ENCODE results near the gene CIROP.

Gene CIROP

GRCh38 chr14:23104591-23105347 lies at the start of gene CIROP:
TSS of gene CIROP (minus strand) at chr14:23104989. CDS start at chr14:23104920, 69 bp downstream.
- DNase-seq (ENCODE audit: low read depth in 2 of 2): no peak

- DNase-seq (ENCODE audit: low read depth in 2 of 2): peak in 1 of 2 donors; percentile 4
These were observed 49.3 kb upstream of the CIROP start for GRCh38 chr14:23153851-23154796.

GRCh38 chr14:23151342-23151741 lies 46.6 kb upstream of the CIROP start:
- DNase-seq (ENCODE audit: low read depth in 2 of 2): no peak

GRCh38 chr14:23149745-23150144 lies 45.0 kb upstream of the CIROP start:
- DNase-seq (ENCODE audit: low read depth in 2 of 2): no peak

- no peak for DNase-seq (ENCODE audit: low read depth in 2 of 2)
These were observed 43.9 kb upstream of the CIROP start for GRCh38 chr14:23148591-23149249.

- no peak for DNase-seq (ENCODE audit: low read depth in 2 of 2)
These were observed 42.9 kb upstream of the CIROP start for GRCh38 chr14:23147676-23148075.

GRCh38 chr14:23146980-23147379 lies 42.2 kb upstream of the CIROP start:
- DNase-seq (ENCODE audit: low read depth in 2 of 2): no peak

GRCh38 chr14:23146351-23146910 lies 41.6 kb upstream of the CIROP start:
- DNase-seq (ENCODE audit: low read depth in 2 of 2): no peak

GRCh38 chr14:23145794-23146350 lies 41.1 kb upstream of the CIROP start:
- no peak for DNase-seq (ENCODE audit: low read depth in 2 of 2)

- no peak for DNase-seq (ENCODE audit: low read depth in 2 of 2)
These were observed 39.1 kb upstream of the CIROP start for GRCh38 chr14:23143911-23144310.

GRCh38 chr14:23142826-23143225 lies 38.0 kb upstream of the CIROP start:
- DNase-seq (ENCODE audit: low read depth in 2 of 2): no peak

GRCh38 chr14:23141706-23142444 lies 37.1 kb upstream of the CIROP start:
- DNase-seq (ENCODE audit: low read depth in 2 of 2): no peak

GRCh38 chr14:23140371-23140770 lies 35.6 kb upstream of the CIROP start:
- no peak for DNase-seq (ENCODE audit: low read depth in 2 of 2)

- no peak for DNase-seq (ENCODE audit: low read depth in 2 of 2)
These were observed 35.1 kb upstream of the CIROP start for GRCh38 chr14:23139874-23140273.

- DNase-seq (ENCODE audit: low read depth in 2 of 2): no peak
These were observed 33.2 kb upstream of the CIROP start for GRCh38 chr14:23137813-23138535.

GRCh38 chr14:23137192-23137812 lies 32.5 kb upstream of the CIROP start:
- DNase-seq (ENCODE audit: low read depth in 2 of 2): no peak

GRCh38 chr14:23136566-23137133 lies 31.9 kb upstream of the CIROP start:
- no peak for DNase-seq (ENCODE audit: low read depth in 2 of 2)

GRCh38 chr14:23132970-23133369 lies 28.2 kb upstream of the CIROP start:
- DNase-seq (ENCODE audit: low read depth in 2 of 2): no peak

- DNase-seq (ENCODE audit: low read depth in 2 of 2): no peak
These were observed 26.7 kb upstream of the CIROP start for GRCh38 chr14:23131482-23131881.
